Suprapubic skin (tissue), 4 donors: ENCODE results near the gene STX8. TPM values are rescaled to one million over a fixed set of nuclear protein-coding genes. Genes with fewer than 3 reads are reported as not detected.

Experiments
- DNase-seq, 2 donors: peaks; one replicate each; pipeline ENCODE4 v3.0.0-alpha.2; 2019; ENCODE audit warnings: low spot score in 2 of 2
- H3K27ac ChIP-seq: fragments of 200-600 bp; sonication (generic); one replicate; pipeline ENCODE4 v1.5.1; 2019
- H3K27me3 ChIP-seq: fragments of 200-600 bp; sonication (generic); one replicate; pipeline ENCODE4 v1.5.1; 2019
- H3K36me3 ChIP-seq: fragments of 200-600 bp; sonication (generic); one replicate; pipeline ENCODE4 v1.5.1; 2019
- H3K4me1 ChIP-seq: fragments of 200-600 bp; sonication (generic); one replicate; pipeline ENCODE4 v1.5.1; 2019
- H3K4me3 ChIP-seq: fragments of 200-600 bp; sonication (generic); one replicate; pipeline ENCODE4 v1.5.1; 2019; ENCODE audit warnings: mild to moderate bottlenecking
- H3K9me3 ChIP-seq: fragments of 200-600 bp; sonication (generic); one replicate; pipeline ENCODE4 v1.5.1; 2019
- CTCF ChIP-seq, 2 donors: fragments of 200-600 bp in 1 of 2; fragments of 450-650 bp in 1 of 2; sonication (generic) in 1 of 2; IDR thresholded peaks; one replicate each; pipeline ENCODE4 v1.5.1; 2016 to 2019; ENCODE audit warnings: antibody characterized with exemption in 2 of 2, mild to moderate bottlenecking in 1 of 2, moderate library complexity in 1 of 2
- EP300 ChIP-seq: sonication (generic); formaldehyde crosslinking; IDR thresholded peaks from one replicate; pipeline ENCODE4 v1.6.1; 2017; ENCODE audit warnings: antibody characterized with exemption
- POLR2A ChIP-seq, 2 donors: fragments of 450-650 bp; IDR thresholded peaks; one replicate each; pipeline ENCODE4 v1.6.1; 2017; ENCODE audit warnings: antibody characterized with exemption in 2 of 2, mild to moderate bottlenecking in 2 of 2, moderate library complexity in 2 of 2
- POLR2AphosphoS5 ChIP-seq, 3 donors: sonication (generic); formaldehyde crosslinking; IDR thresholded peaks; one replicate each; pipeline ENCODE4 v1.6.1; 2017; ENCODE audit warnings: antibody characterized with exemption in 3 of 3
- WGBS: methylation state at CpG from one replicate; pipeline ENCODE4 v1.1.5; 2018; 5-methylcytosine and 5-hydroxymethylcytosine counted together
- total RNA-seq, 4 donors: library from RNA; depleted of rRNA; stranded (reverse); fragments of >200 nt; gene quantifications; one replicate each; pipeline ENCODE4 v1.1.0, GENCODE V29; 2016

The STX8 gene
- total RNA-seq, 4 donors from 2014 or later = 21.5 to 74.0 (median 38.4) TPM

GRCh38 chr17:9254841-9255240, 320.8 kb downstream of the STX8 start:
- TF ChIP-seq EP300 = no peak
- no peak for TF ChIP-seq POLR2AphosphoS5 (IDR thresholded peaks at IDR 0.05)
- no peak for TF ChIP-seq POLR2A (IDR thresholded peaks at IDR 0.05)
- TF ChIP-seq CTCF (IDR thresholded peaks at IDR 0.05) = no peak
- WGBS = 87% methylated on average over 2 of the region's 2 CpGs
- Histone ChIP-seq H3K27me3 (no peaks in the 10 kb centered on the region), H3K27ac (no peak overlapping the region), H3K4me1 (peaks cover 19% of the 10 kb centered on the region), H3K4me3 (no peak overlapping the region), H3K36me3 (peaks cover under 1% of the 10 kb centered on the region), H3K9me3 (no peaks in the 10 kb centered on the region)
- DNase-seq = no peak

GRCh38 chr17:9253308-9253707, 322.3 kb downstream of the STX8 start:
- Histone ChIP-seq H3K4me3 (no peak overlapping the region), H3K9me3 (no peaks in the 10 kb centered on the region), H3K36me3 (peaks cover 14% of the 10 kb centered on the region), H3K27ac (no peak overlapping the region), H3K27me3 (no peaks in the 10 kb centered on the region), H3K4me1 (peaks cover 15% of the 10 kb centered on the region)
- 90% methylated on average over 3 of the region's 3 CpGs for WGBS
- TF ChIP-seq POLR2AphosphoS5 (IDR thresholded peaks at IDR 0.05) (no peak), CTCF (IDR thresholded peaks at IDR 0.05) (no peak), POLR2A (IDR thresholded peaks at IDR 0.05) (no peak), EP300 (no peak)
- no peak for DNase-seq

- Histone ChIP-seq H3K4me1 (peaks cover 4% of the 10 kb centered on the region), H3K9me3 (no peaks in the 10 kb centered on the region), H3K36me3 (peaks cover 27% of the 10 kb centered on the region), H3K27ac (no peak overlapping the region), H3K27me3 (no peaks in the 10 kb centered on the region), H3K4me3 (no peak overlapping the region)
- 91% methylated on average over 10 of the region's 12 CpGs for WGBS
- TF ChIP-seq EP300 (no peak), POLR2A (IDR thresholded peaks at IDR 0.05) (no peak), CTCF (IDR thresholded peaks at IDR 0.05) (no peak), POLR2AphosphoS5 (IDR thresholded peaks at IDR 0.05) (no peak)
- no peak for DNase-seq
Observed at GRCh38 chr17:9251273-9251672, 324.3 kb downstream of the STX8 start.

GRCh38 chr17:9249245-9249953, 326.2 kb downstream of the STX8 start:
- no peak for TF ChIP-seq POLR2AphosphoS5 (IDR thresholded peaks at IDR 0.05)
- no peak for TF ChIP-seq EP300
- no peak for TF ChIP-seq POLR2A (IDR thresholded peaks at IDR 0.05)
- TF ChIP-seq CTCF (IDR thresholded peaks at IDR 0.05) = no peak
- 90% methylated on average over 20 of the region's 21 CpGs for WGBS
- Histone ChIP-seq H3K4me1 (peaks cover under 1% of the 10 kb centered on the region), H3K4me3 (no peak overlapping the region), H3K36me3 (peaks cover 27% of the 10 kb centered on the region), H3K27me3 (no peaks in the 10 kb centered on the region), H3K9me3 (no peaks in the 10 kb centered on the region), H3K27ac (no peak overlapping the region)
- DNase-seq = no peak

GRCh38 chr17:9247401-9247938, 328.1 kb downstream of the STX8 start:
- Histone ChIP-seq H3K4me3 (no peak overlapping the region), H3K9me3 (no peaks in the 10 kb centered on the region), H3K36me3 (peaks cover 27% of the 10 kb centered on the region), H3K4me1 (peaks cover 13% of the 10 kb centered on the region), H3K27me3 (no peaks in the 10 kb centered on the region), H3K27ac (no peak overlapping the region)
- WGBS = 93% methylated on average over 11 of the region's 21 CpGs
- no peak for DNase-seq
- TF ChIP-seq POLR2A (IDR thresholded peaks at IDR 0.05) (no peak), POLR2AphosphoS5 (IDR thresholded peaks at IDR 0.05) (no peak), EP300 (no peak), CTCF (IDR thresholded peaks at IDR 0.05) (no peak)
